CD8-positive, alpha-beta memory T cell (primary cell): ENCODE measurements around the gene UBE2QL1. TPM values are rescaled to one million over a fixed set of nuclear protein-coding genes. Genes with fewer than 3 reads are reported as not detected.

ENCODE experiments used
- CTCF ChIA-PET: fragments of 350-600 bp; sonication (Branson Sonifier 250); formaldehyde crosslinking; loops from one replicate; lab custom pipeline; 2021; ENCODE audit warnings: antibody characterized with exemption; lab: Charles Lee
- POLR2A ChIA-PET: fragments of 350-600 bp; sonication (Branson Sonifier 250); formaldehyde crosslinking; loops from one replicate; lab custom pipeline; 2021; ENCODE audit warnings: antibody characterized with exemption; lab: Charles Lee
- DNase-seq, 5 donors: peaks; one replicate each; pipeline versions ENCODE4 v3.0.0 to v3.0.0-alpha.2; 2020 to 2022; ENCODE audit warnings: mixed read lengths in 1 of 5
- H3K27ac ChIP-seq: one replicate; pipeline ENCODE4 v1.7.0; 2013; ENCODE audit warnings: low read depth, mild to moderate bottlenecking, low read length, moderate library complexity
- H3K27me3 ChIP-seq: 2 replicates; pipeline ENCODE4 v1.7.0; 2013; ENCODE audit warnings: low read length, mild to moderate bottlenecking; ENCODE audit not compliant: insufficient read depth, poor library complexity, severe bottlenecking
- H3K36me3 ChIP-seq: 2 replicates; pipeline ENCODE4 v1.7.0; 2013; ENCODE audit warnings: mild to moderate bottlenecking, low read length, moderate library complexity; ENCODE audit not compliant: insufficient read depth
- H3K4me1 ChIP-seq: 2 replicates; pipeline ENCODE4 v1.7.0; 2013; ENCODE audit warnings: mild to moderate bottlenecking, low read length, moderate library complexity; ENCODE audit not compliant: insufficient read depth
- H3K4me3 ChIP-seq: 2 replicates; pipeline ENCODE4 v1.7.0; 2013; ENCODE audit warnings: mild to moderate bottlenecking, low read length
- H3K9me3 ChIP-seq: 2 replicates; pipeline ENCODE4 v1.7.0; 2013; ENCODE audit warnings: mild to moderate bottlenecking, low read length
- H3K27ac Mint-ChIP-seq, 8 donors: one replicate each; pipeline ENCODE4 v1.8.0; 2020 to 2021; ENCODE audit warnings: mixed read lengths in 8 of 8, mild to moderate bottlenecking in 6 of 8, inconsistent platforms in 3 of 8, moderate library complexity in 3 of 8
- H3K27me3 Mint-ChIP-seq, 2 donors: one replicate each; pipeline ENCODE4 v1.8.0; 2020 to 2021; ENCODE audit warnings: mixed read lengths in 2 of 2, mild to moderate bottlenecking in 1 of 2, moderate library complexity in 1 of 2
- H3K36me3 Mint-ChIP-seq, 3 donors: one replicate each; pipeline ENCODE4 v1.8.0; 2020 to 2021; ENCODE audit warnings: mixed read lengths in 3 of 3, inconsistent platforms in 1 of 3, mild to moderate bottlenecking in 1 of 3
- H3K4me1 Mint-ChIP-seq, 3 donors: one replicate each; pipeline ENCODE4 v1.8.0; 2020 to 2021; ENCODE audit warnings: mixed read lengths in 3 of 3, inconsistent platforms in 1 of 3, mild to moderate bottlenecking in 1 of 3
- H3K4me3 Mint-ChIP-seq, 7 donors: one replicate each; pipeline ENCODE4 v1.8.0; 2020 to 2021; ENCODE audit warnings: mixed read lengths in 7 of 7, mild to moderate bottlenecking in 6 of 7, moderate library complexity in 4 of 7, inconsistent platforms in 2 of 7
- H3K9me3 Mint-ChIP-seq, 5 donors: one replicate each; pipeline ENCODE4 v1.8.0; 2020 to 2022; ENCODE audit warnings: mixed read lengths in 5 of 5, mild to moderate bottlenecking in 3 of 5, moderate library complexity in 2 of 5, inconsistent platforms in 1 of 5
- polyA plus RNA-seq: library from polyadenylated mRNA; unstranded; fragments of 300-500 nt; fragmentation: Illumina TruSeq; gene quantifications from one replicate; pipeline ENCODE4 v1.2.3, GENCODE V29; 2021
- total RNA-seq, 2 experiments: library from RNA; stranded (reverse); gene quantifications; one replicate each; pipeline ENCODE4 v1.2.3, GENCODE V29; 2021

Gene UBE2QL1
- total and polyA plus RNA-seq, 3 experiments from 2014 or later = not detected

- no peaks in the 10 kb centered on the region for H3K9me3 ChIP-seq
- POLR2A ChIA-PET = no interaction called here
- DNase-seq = no peak
- Mint-ChIP-seq H3K27ac (no peak overlapping the region), H3K4me3 (no peak overlapping the region), H3K4me1 (no peaks in the 10 kb centered on the region), H3K36me3 (no peaks in the 10 kb centered on the region), H3K9me3 (no peaks in the 10 kb centered on the region), H3K27me3 (peaks cover 4 to 33% of the 10 kb centered on the region in 2 donors)
- no peaks in the 10 kb centered on the region for H3K36me3 ChIP-seq
- no peak overlapping the region for H3K27ac ChIP-seq
- no peak overlapping the region for H3K4me3 ChIP-seq
- CTCF ChIA-PET = no interaction called here
- H3K27me3 ChIP-seq = no peaks in the 10 kb centered on the region
- H3K4me1 ChIP-seq = no peaks in the 10 kb centered on the region
Observed at GRCh38 chr5:6495433-6496206, 47.0 kb downstream of the UBE2QL1 start.

GRCh38 chr5:6496207-6496584 lies 47.5 kb downstream of the UBE2QL1 start:
- no peaks in the 10 kb centered on the region for H3K4me1 Mint-ChIP-seq
- H3K36me3 Mint-ChIP-seq = no peaks in the 10 kb centered on the region
- no peak overlapping the region for H3K4me3 ChIP-seq
- no peaks in the 10 kb centered on the region for H3K9me3 Mint-ChIP-seq
- H3K27ac Mint-ChIP-seq = no peak overlapping the region
- POLR2A ChIA-PET = no interaction called here
- H3K4me3 Mint-ChIP-seq = no peak overlapping the region
- H3K4me1 ChIP-seq = no peaks in the 10 kb centered on the region
- H3K27ac ChIP-seq = no peak overlapping the region
- CTCF ChIA-PET = no interaction called here
- H3K27me3 Mint-ChIP-seq = peaks cover 3 to 35% of the 10 kb centered on the region in 2 donors
- no peak for DNase-seq
- no peaks in the 10 kb centered on the region for H3K27me3 ChIP-seq
- no peaks in the 10 kb centered on the region for H3K9me3 ChIP-seq
- H3K36me3 ChIP-seq = no peaks in the 10 kb centered on the region

GRCh38 chr5:6496636-6497035 lies 48.0 kb downstream of the UBE2QL1 start:
- no peak overlapping the region for H3K27ac Mint-ChIP-seq

GRCh38 chr5:6497262-6497661 lies 48.6 kb downstream of the UBE2QL1 start:
- no peaks in the 10 kb centered on the region for H3K4me1 ChIP-seq
- H3K36me3 ChIP-seq = no peaks in the 10 kb centered on the region
- Mint-ChIP-seq H3K27me3 (peaks cover 3 to 34% of the 10 kb centered on the region in 2 donors), H3K27ac (peak overlapping the region in 1 of 8 donors; percentile 7), H3K36me3 (no peaks in the 10 kb centered on the region), H3K9me3 (no peaks in the 10 kb centered on the region), H3K4me3 (no peak overlapping the region), H3K4me1 (no peaks in the 10 kb centered on the region)
- no peaks in the 10 kb centered on the region for H3K27me3 ChIP-seq
- no peak overlapping the region for H3K4me3 ChIP-seq
- ChIA-PET CTCF (no interaction called here), POLR2A (no interaction called here)
- H3K9me3 ChIP-seq = no peaks in the 10 kb centered on the region
- no peak for DNase-seq
- H3K27ac ChIP-seq = no peak overlapping the region

More at GRCh38 chr5:6496636-6497035, 48.0 kb downstream of the UBE2QL1 start:
- Mint-ChIP-seq H3K27me3 (peaks cover 3 to 34% of the 10 kb centered on the region in 2 donors), H3K9me3 (no peaks in the 10 kb centered on the region), H3K36me3 (no peaks in the 10 kb centered on the region), H3K4me3 (no peak overlapping the region), H3K4me1 (no peaks in the 10 kb centered on the region)
- no peaks in the 10 kb centered on the region for H3K27me3 ChIP-seq
- H3K9me3 ChIP-seq = no peaks in the 10 kb centered on the region
- CTCF ChIA-PET = no interaction called here
- POLR2A ChIA-PET = no interaction called here
- H3K4me3 ChIP-seq = no peak overlapping the region
- no peak for DNase-seq
- no peaks in the 10 kb centered on the region for H3K4me1 ChIP-seq
- no peak overlapping the region for H3K27ac ChIP-seq
- H3K36me3 ChIP-seq = no peaks in the 10 kb centered on the region

- no peaks in the 10 kb centered on the region for H3K4me1 ChIP-seq
- ChIA-PET POLR2A (no interaction called here), CTCF (no interaction called here)
- peaks cover 6 to 32% of the 10 kb centered on the region in 2 donors for H3K27me3 Mint-ChIP-seq
- no peak overlapping the region for H3K4me3 ChIP-seq
- H3K27me3 ChIP-seq = no peaks in the 10 kb centered on the region
- H3K36me3 Mint-ChIP-seq = peaks cover 0 to 1% (median 0%) of the 10 kb centered on the region in 3 donors
- no peak for DNase-seq
- no peak overlapping the region for H3K4me3 Mint-ChIP-seq
- H3K4me1 Mint-ChIP-seq = no peaks in the 10 kb centered on the region
- H3K27ac ChIP-seq = no peak overlapping the region
- no peaks in the 10 kb centered on the region for H3K9me3 ChIP-seq
- no peaks in the 10 kb centered on the region for H3K36me3 ChIP-seq
- H3K27ac Mint-ChIP-seq = no peak overlapping the region
- no peaks in the 10 kb centered on the region for H3K9me3 Mint-ChIP-seq
Observed at GRCh38 chr5:6498968-6499367, 50.3 kb downstream of the UBE2QL1 start.

- ChIA-PET CTCF (no interaction called here), POLR2A (no interaction called here)
- Mint-ChIP-seq H3K27ac (no peak overlapping the region), H3K4me1 (no peaks in the 10 kb centered on the region), H3K36me3 (peaks cover 0 to 1% (median 0%) of the 10 kb centered on the region in 3 donors), H3K9me3 (no peaks in the 10 kb centered on the region), H3K27me3 (peaks cover 16 to 45% of the 10 kb centered on the region in 2 donors), H3K4me3 (no peak overlapping the region)
- Histone ChIP-seq H3K4me1 (no peaks in the 10 kb centered on the region), H3K36me3 (no peaks in the 10 kb centered on the region), H3K27ac (no peak overlapping the region), H3K4me3 (no peak overlapping the region), H3K27me3 (no peaks in the 10 kb centered on the region), H3K9me3 (no peaks in the 10 kb centered on the region)
- DNase-seq = no peak
Observed at GRCh38 chr5:6501701-6502100, 53.0 kb downstream of the UBE2QL1 start.

- DNase-seq = no peak
- Histone ChIP-seq H3K4me1 (no peaks in the 10 kb centered on the region), H3K36me3 (no peaks in the 10 kb centered on the region), H3K27me3 (no peaks in the 10 kb centered on the region), H3K9me3 (no peaks in the 10 kb centered on the region), H3K27ac (no peak overlapping the region), H3K4me3 (no peak overlapping the region)
- Mint-ChIP-seq H3K36me3 (peaks cover 0 to 1% (median 0%) of the 10 kb centered on the region in 3 donors), H3K4me3 (no peak overlapping the region), H3K4me1 (no peaks in the 10 kb centered on the region), H3K9me3 (no peaks in the 10 kb centered on the region), H3K27ac (no peak overlapping the region), H3K27me3 (peaks cover 16 to 48% of the 10 kb centered on the region in 2 donors)
- POLR2A ChIA-PET = no interaction called here
- CTCF ChIA-PET = no interaction called here
Observed at GRCh38 chr5:6502421-6502820, 53.8 kb downstream of the UBE2QL1 start.

- Mint-ChIP-seq H3K4me1 (no peaks in the 10 kb centered on the region), H3K4me3 (no peak overlapping the region), H3K9me3 (no peaks in the 10 kb centered on the region), H3K36me3 (peaks cover 0 to 1% (median 0%) of the 10 kb centered on the region in 3 donors), H3K27me3 (peaks cover 16 to 52% of the 10 kb centered on the region in 2 donors), H3K27ac (no peak overlapping the region)
- ChIA-PET CTCF (no interaction called here), POLR2A (no interaction called here)
- Histone ChIP-seq H3K9me3 (no peaks in the 10 kb centered on the region), H3K4me3 (no peak overlapping the region), H3K36me3 (no peaks in the 10 kb centered on the region), H3K27me3 (no peaks in the 10 kb centered on the region), H3K4me1 (no peaks in the 10 kb centered on the region), H3K27ac (no peak overlapping the region)
- DNase-seq = no peak
Observed at GRCh38 chr5:6503342-6503741, 54.7 kb downstream of the UBE2QL1 start.
